ENCODE data around the gene BEAN1.
"Not testable (repeated sequence)": the region's sequence is repeated elsewhere in the genome, so short reads cannot be mapped to it uniquely, and the experiment has no call there.

The BEAN1 gene

DNA sequence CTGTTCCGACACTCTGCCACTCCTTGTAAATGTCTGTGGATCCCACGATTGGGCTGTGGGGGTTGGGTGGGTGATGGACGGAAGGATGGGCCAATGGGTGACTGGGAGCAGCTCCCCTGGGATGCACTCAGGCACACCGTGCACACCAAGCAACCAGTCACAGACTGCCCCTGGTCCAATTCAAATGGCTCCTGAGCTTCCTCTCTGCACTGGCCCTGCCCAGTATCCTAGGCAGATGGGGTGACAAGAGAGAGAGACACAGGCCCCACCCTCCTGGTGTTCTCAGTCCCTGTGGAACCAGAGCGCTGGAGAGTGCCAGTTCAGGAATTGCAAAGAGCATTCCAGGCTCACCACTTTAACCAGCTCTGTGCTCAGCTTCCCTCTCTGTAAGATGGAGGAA, 32.8 kb downstream of the BEAN1 start:
- DNase-seq (ENCODE audit: low read depth), result no peak

DNA sequence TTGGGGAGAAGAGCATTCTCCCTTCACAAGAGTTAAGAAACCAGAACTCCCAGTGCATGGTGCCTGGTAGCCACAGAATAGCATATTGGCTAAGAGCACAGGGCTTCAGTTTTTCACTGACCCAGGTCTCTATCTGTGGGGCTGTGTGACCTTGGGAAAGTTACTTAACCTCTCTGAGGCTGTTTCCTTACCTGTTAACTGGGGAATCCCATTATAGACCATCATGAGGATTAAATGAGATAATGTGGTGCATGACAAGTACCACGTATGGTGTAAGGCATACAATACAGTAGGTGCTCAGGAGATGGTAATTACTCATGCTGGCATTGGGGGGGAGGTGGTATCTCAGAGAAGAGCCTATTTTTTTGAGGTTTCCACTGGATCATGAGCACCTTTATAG, 33.6 kb downstream of the BEAN1 start:
- TF ChIP-seq, protein P1, sequence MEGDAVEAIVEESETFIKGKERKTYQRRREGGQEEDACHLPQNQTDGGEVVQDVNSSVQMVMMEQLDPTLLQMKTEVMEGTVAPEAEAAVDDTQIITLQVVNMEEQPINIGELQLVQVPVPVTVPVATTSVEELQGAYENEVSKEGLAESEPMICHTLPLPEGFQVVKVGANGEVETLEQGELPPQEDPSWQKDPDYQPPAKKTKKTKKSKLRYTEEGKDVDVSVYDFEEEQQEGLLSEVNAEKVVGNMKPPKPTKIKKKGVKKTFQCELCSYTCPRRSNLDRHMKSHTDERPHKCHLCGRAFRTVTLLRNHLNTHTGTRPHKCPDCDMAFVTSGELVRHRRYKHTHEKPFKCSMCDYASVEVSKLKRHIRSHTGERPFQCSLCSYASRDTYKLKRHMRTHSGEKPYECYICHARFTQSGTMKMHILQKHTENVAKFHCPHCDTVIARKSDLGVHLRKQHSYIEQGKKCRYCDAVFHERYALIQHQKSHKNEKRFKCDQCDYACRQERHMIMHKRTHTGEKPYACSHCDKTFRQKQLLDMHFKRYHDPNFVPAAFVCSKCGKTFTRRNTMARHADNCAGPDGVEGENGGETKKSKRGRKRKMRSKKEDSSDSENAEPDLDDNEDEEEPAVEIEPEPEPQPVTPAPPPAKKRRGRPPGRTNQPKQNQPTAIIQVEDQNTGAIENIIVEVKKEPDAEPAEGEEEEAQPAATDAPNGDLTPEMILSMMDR (conservative IDR thresholded peaks at IDR 0.05; ENCODE audit: low read depth, low read length), result no peak
- H3K4me3 ChIP-seq (ENCODE audit: low read length), result no peak overlapping the region
- DNase-seq (ENCODE audit: low read depth), result no peak

More for the DNA sequence above, 32.8 kb downstream of the BEAN1 start:
- TF ChIP-seq, protein P1 (conservative IDR thresholded peaks at IDR 0.05; ENCODE audit: low read depth, low read length), result no peak
- H3K4me3 ChIP-seq (ENCODE audit: low read length), result no peak overlapping the region

DNA sequence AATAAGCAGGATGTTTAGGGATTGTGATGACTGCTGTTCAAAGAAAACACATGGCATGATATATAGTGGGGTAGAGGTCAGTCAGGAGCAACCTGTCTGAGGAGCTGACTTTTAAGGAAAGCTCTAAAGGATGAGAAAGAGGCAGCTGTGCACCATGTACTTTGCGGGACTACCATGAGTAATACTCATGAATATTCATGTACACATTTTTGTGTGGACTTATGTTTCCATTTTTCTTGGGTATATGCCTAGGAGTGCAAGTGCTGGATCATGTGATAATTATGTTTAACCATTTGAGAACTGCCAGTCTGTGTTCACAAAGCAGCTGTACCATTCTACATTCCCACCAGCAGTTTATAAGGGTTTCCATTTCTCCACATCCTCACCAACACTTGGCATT, 35.8 kb downstream of the BEAN1 start:
- TF ChIP-seq, protein P1 (conservative IDR thresholded peaks at IDR 0.05; ENCODE audit: low read depth, low read length), result no peak
- DNase-seq (ENCODE audit: low read depth), result no peak
- H3K4me3 ChIP-seq (ENCODE audit: low read length), result no peak overlapping the region

DNA sequence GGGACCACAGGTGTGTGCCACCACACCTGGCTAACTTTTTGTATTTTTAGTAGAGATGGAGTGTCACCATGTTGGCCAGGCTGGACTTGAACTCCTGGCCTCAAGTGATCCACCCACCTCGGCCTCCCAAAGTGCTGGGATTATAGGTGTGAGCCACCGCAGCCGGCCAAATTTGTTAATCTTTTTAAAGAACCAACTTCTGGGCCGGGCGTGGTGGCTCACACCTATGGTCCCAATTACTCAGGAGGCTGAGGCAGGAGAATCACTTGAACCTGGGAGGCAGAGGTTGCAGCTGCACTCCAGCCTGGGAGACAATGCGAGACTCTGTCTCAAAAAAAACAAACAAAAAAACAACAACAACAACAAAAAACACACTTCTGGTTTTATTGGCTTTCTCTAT, 38.9 kb downstream of the BEAN1 start:
- not testable (repeated sequence) for H3K4me3 ChIP-seq (ENCODE audit: low read length); DNase-seq (ENCODE audit: low read depth)

DNA sequence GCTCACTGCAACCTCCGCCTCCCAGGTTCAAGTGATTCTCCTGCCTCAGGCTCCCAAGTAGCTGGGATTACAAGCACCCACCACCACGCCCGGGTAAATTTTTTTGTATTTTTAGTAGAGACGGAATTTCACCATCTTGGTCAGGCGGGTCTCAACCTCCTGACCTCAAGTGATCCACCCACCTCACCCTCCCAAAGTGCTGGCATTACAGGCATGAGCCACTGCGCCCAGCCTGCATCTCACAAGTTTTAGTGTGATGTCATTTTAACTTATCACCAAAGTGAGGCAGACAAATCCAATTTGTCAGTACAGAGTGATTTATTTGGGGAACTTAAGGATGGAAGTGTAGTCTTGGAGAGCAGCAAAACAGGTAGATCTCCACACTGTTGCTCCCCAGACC, 39.5 kb downstream of the BEAN1 start:
- not testable (repeated sequence) for H3K4me3 ChIP-seq (ENCODE audit: low read length); DNase-seq (ENCODE audit: low read depth)

DNA sequence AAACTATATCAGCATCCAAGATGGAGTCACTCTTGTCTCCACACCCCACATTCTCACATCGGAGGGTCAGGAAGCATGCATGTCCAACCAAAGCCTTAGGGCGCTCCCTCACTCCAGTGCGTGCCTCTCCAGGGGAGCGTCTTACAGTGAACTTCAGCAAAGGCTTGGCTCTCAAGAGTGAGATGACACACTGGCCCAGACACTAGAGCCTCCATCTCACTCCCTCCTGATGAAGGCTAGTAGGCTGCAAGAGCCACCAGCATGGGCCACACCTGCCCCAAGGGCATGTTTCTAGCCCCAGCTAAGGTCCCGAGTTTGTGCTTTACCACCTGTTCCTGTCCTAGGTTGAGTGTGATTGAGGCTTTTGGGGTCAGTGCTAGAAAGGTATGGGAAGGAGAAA, 40.5 kb downstream of the BEAN1 start:
- no peak overlapping the region for H3K4me3 ChIP-seq (ENCODE audit: low read length)
- TF ChIP-seq, protein P1 (conservative IDR thresholded peaks at IDR 0.05; ENCODE audit: low read depth, low read length), result no peak
- no peak for DNase-seq (ENCODE audit: low read depth)

DNA sequence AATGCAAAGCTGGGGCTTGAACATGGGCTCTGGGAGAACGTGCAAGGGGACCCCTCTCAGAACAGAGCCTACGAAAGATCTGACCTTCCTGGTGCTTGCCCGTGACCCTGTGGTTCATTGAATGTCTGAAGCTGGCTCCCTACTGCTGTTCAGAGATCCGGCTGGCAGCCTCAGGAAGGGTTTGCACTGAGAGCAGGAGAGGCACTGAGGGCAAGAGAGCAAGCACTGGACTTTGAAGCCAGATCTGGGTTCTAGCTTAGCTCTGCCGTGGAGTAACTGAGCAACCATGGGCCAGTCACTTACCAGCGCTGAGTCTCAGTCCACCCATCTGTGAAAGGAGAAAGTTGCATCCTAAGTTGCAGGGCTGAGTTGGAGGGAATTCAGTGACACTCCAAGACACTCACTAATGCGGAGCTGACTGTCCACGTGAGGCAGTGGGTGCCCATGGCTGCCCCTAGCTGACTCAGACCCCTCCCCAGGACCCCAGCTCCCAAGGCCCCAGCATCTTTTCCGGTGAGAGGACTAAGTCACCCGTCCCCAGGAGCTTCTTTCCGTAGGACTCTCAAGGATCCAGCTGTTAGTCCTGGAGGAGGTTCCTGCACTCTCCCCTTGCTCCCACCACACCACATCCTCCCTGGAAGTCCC, 41.3 kb downstream of the BEAN1 start:
- no peak overlapping the region for H3K4me3 ChIP-seq (ENCODE audit: low read length)
- no peak for DNase-seq (ENCODE audit: low read depth)
- TF ChIP-seq, protein P1 (conservative IDR thresholded peaks at IDR 0.05; ENCODE audit: low read depth, low read length), result no peak

DNA sequence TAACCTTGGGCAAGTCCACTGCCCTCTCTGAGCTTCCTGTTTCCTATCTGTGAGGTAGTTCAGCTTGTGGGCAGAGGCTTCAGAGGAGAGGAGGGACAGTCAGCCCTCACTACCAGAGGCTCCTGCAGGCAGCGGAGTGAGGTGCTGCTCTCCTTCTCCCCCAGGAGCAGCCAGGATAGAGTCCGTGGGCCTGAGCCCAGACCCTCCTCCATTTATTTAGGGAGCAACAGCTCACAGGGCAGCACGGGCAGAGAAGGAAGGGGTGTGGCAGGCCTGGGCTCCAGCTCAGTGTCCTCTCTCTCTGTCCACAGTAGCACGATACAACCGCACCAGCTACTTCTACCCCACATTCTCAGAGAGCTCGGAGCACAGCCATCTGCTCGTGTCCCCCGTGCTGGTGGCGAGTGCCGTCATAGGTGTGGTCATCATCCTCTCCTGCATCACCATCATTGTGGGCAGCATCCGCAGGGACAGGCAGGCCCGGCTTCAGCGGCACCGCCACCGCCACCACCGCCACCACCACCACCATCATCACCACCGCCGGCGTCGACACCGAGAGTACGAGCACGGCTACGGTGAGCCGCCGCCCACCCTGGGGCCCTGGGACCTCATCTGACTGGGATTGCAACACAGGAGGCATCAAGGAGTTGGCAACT, 42.3 kb downstream of the BEAN1 start:
- DNase-seq (ENCODE audit: low read depth), result no peak
- TF ChIP-seq, protein P1 (conservative IDR thresholded peaks at IDR 0.05; ENCODE audit: low read depth, low read length), result no peak
- no peak overlapping the region for H3K4me3 ChIP-seq (ENCODE audit: low read length)
